Gastrocnemius medialis (tissue), 4 donors: ENCODE measurements around the gene ARL15. TPM values are rescaled to one million over a fixed set of nuclear protein-coding genes. Genes with fewer than 3 reads are reported as not detected.

Experiments used
- ATAC-seq, 2 donors: fragments of 150-250 bp; one replicate each; pipeline ENCODE4 v1.9.1; 2016
- DNase-seq, 2 donors: peaks; one replicate each; pipeline ENCODE4 v3.0.0-alpha.2; 2019
- H3K27ac ChIP-seq, 4 donors: fragments of 200-600 bp; sonication (generic); 1 replicate in 1 of 4; 2 replicates in 3 of 4; pipeline ENCODE4 v1.5.1; 2016 to 2018; ENCODE audit warnings: mild to moderate bottlenecking in 2 of 4, moderate library complexity in 1 of 4
- H3K27me3 ChIP-seq, 3 donors: fragments of 200-600 bp; sonication (generic) in 2 of 3; 1 replicate in 1 of 3; 2 replicates in 2 of 3; pipeline versions ENCODE4 v1.5.1 to v1.6.0; 2016 to 2019; ENCODE audit warnings: mild to moderate bottlenecking in 1 of 3, moderate library complexity in 1 of 3
- H3K36me3 ChIP-seq, 2 donors: fragments of 200-600 bp; sonication (generic) in 1 of 2; one replicate each; pipeline ENCODE4 v1.5.1; 2017 to 2018
- H3K4me1 ChIP-seq, 2 donors: fragments of 200-600 bp; sonication (generic) in 1 of 2; one replicate each; pipeline ENCODE4 v1.5.1; 2016 to 2017; ENCODE audit warnings: mild to moderate bottlenecking in 2 of 2
- H3K4me3 ChIP-seq, 4 donors: fragments of 200-600 bp; sonication (generic) in 3 of 4; 1 replicate in 1 of 4; 2 replicates in 3 of 4; pipeline ENCODE4 v1.5.1; 2016 to 2019; ENCODE audit warnings: mild to moderate bottlenecking in 2 of 4
- H3K9me3 ChIP-seq, 3 donors: fragments of 200-600 bp; sonication (generic) in 2 of 3; 1 replicate in 1 of 3; 2 replicates in 2 of 3; pipeline ENCODE4 v1.5.1; 2016 to 2019
- CTCF ChIP-seq, 5 experiments: fragments of 450-650 bp in 3 of 5; fragments of 200-600 bp in 2 of 5; sonication (generic) in 2 of 5; IDR thresholded peaks in 4 of 5; conservative IDR thresholded peaks in 1 of 5; 1 replicate in 4 of 5; 2 replicates in 1 of 5; pipeline ENCODE4 v1.5.1; 2016 to 2019; ENCODE audit warnings: antibody characterized with exemption in 5 of 5, mild to moderate bottlenecking in 3 of 5, moderate library complexity in 3 of 5
- POLR2A ChIP-seq, 2 donors: fragments of 450-650 bp; IDR thresholded peaks; one replicate each; pipeline ENCODE4 v1.6.1; 2017; ENCODE audit warnings: antibody characterized with exemption in 2 of 2, mild to moderate bottlenecking in 2 of 2, moderate library complexity in 2 of 2
- in situ Hi-C, 4 donors: fragments of 200-750 bp; cut with MboI; loops; one replicate each; pipeline versions ENCODE4 v1.15.0 to v1.8.0; 2017; ENCODE audit warnings: low sequenced_read_pairs in 4 of 4
- intact Hi-C: fragments of 100-400 bp; cut with DNase I; formaldehyde crosslinking; loops from one replicate; pipeline ENCODE4 v1.15.1; 2023; ENCODE audit warnings: low total_unique reads
- total RNA-seq, 4 donors: library from RNA; depleted of rRNA; stranded (reverse); fragments of >200 nt; gene quantifications; one replicate each; pipeline versions ENCODE4 v1.1.0 to v1.2.3, GENCODE V29; 2016

Gene ARL15
- total RNA-seq, 4 donors from 2014 or later = 1.7 to 5.5 (median 3.2) TPM

DNA sequence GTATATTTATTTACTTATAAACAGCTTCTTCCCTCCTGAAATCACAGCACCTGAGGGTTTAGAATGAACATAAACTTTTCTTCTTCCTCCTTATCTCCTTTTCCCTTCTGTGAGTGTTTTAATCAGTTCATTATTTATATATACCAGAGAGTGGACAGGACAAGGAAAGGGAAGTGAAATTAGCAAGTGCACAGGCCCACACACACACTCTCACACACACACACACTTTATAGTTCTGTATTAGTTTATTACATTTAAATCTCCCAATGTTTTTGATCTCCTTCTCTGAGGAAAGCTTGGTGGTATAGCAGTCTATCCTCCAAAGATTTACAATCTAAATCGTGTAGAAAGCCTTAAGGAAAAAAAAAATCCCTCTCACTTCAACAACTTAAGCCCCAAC is 396.4 kb downstream of the ARL15 start:
- DNase-seq = no peak
- in situ Hi-C loops (no loop called here), intact Hi-C loops (no loop called here)
- no peaks in the 10 kb centered on the region for H3K4me1 ChIP-seq
- no peaks in the 10 kb centered on the region for H3K36me3 ChIP-seq
- H3K4me3 ChIP-seq = no peak overlapping the region
- no peak overlapping the region for H3K27ac ChIP-seq
- no peak for ATAC-seq
- H3K9me3 ChIP-seq = no peaks in the 10 kb centered on the region
- TF ChIP-seq CTCF (IDR thresholded peaks at IDR 0.05 in 4 of 5, conservative IDR thresholded peaks at IDR 0.05 in 1 of 5) (no peak), POLR2A (IDR thresholded peaks at IDR 0.05) (no peak)
- H3K27me3 ChIP-seq = no peaks in the 10 kb centered on the region

- no peaks in the 10 kb centered on the region for H3K4me1 ChIP-seq
- intact Hi-C loops = no loop called here
- H3K27ac ChIP-seq = no peak overlapping the region
- no peak overlapping the region for H3K4me3 ChIP-seq
- H3K27me3 ChIP-seq = no peaks in the 10 kb centered on the region
- in situ Hi-C loops = no loop called here
- no peak for DNase-seq
- no peaks in the 10 kb centered on the region for H3K36me3 ChIP-seq
- ATAC-seq = no peak
- H3K9me3 ChIP-seq = no peaks in the 10 kb centered on the region
- TF ChIP-seq POLR2A (IDR thresholded peaks at IDR 0.05) (no peak), CTCF (IDR thresholded peaks at IDR 0.05 in 4 of 5, conservative IDR thresholded peaks at IDR 0.05 in 1 of 5) (no peak)
Measured at GRCh38 chr5:53908757-53909156, 401.6 kb downstream of the ARL15 start.

GRCh38 chr5:53907827-53908226 is 402.5 kb downstream of the ARL15 start:
- H3K4me1 ChIP-seq = no peaks in the 10 kb centered on the region
- intact Hi-C loops = no loop called here
- TF ChIP-seq POLR2A (IDR thresholded peaks at IDR 0.05) (no peak), CTCF (IDR thresholded peaks at IDR 0.05 in 4 of 5, conservative IDR thresholded peaks at IDR 0.05 in 1 of 5) (no peak)
- H3K9me3 ChIP-seq = no peaks in the 10 kb centered on the region
- DNase-seq (no peak), ATAC-seq (no peak)
- no peaks in the 10 kb centered on the region for H3K36me3 ChIP-seq
- H3K27me3 ChIP-seq = no peaks in the 10 kb centered on the region
- in situ Hi-C loops = no loop called here
- H3K27ac ChIP-seq = no peak overlapping the region
- H3K4me3 ChIP-seq = no peak overlapping the region

GRCh38 chr5:53906736-53907135 is 403.6 kb downstream of the ARL15 start:
- TF ChIP-seq POLR2A (IDR thresholded peaks at IDR 0.05) (no peak), CTCF (IDR thresholded peaks at IDR 0.05 in 4 of 5, conservative IDR thresholded peaks at IDR 0.05 in 1 of 5) (no peak)
- Histone ChIP-seq H3K4me1 (no peaks in the 10 kb centered on the region), H3K36me3 (no peaks in the 10 kb centered on the region), H3K27me3 (no peaks in the 10 kb centered on the region), H3K4me3 (no peak overlapping the region), H3K27ac (no peak overlapping the region), H3K9me3 (no peaks in the 10 kb centered on the region)
- intact Hi-C loops (no loop called here), in situ Hi-C loops (no loop called here)
- DNase-seq (no peak), ATAC-seq (no peak)

- ATAC-seq (no peak), DNase-seq (no peak)
- no peak overlapping the region for H3K27ac ChIP-seq
- H3K36me3 ChIP-seq = no peaks in the 10 kb centered on the region
- no peak for TF ChIP-seq POLR2A (IDR thresholded peaks at IDR 0.05)
- TF ChIP-seq CTCF (IDR thresholded peaks at IDR 0.05 in 4 of 5, conservative IDR thresholded peaks at IDR 0.05 in 1 of 5) = no peak
- in situ Hi-C loops = no loop called here
- H3K9me3 ChIP-seq = no peaks in the 10 kb centered on the region
- no peaks in the 10 kb centered on the region for H3K27me3 ChIP-seq
- H3K4me1 ChIP-seq = no peaks in the 10 kb centered on the region
- no peak overlapping the region for H3K4me3 ChIP-seq
- intact Hi-C loops = no loop called here
Measured at GRCh38 chr5:53902296-53902907, 408.0 kb downstream of the ARL15 start.
